SU-DHL-6 (cell line): ENCODE results near the gene KISS1.

Experiments
- CTCF ChIP-seq: fragments of 200-600 bp; sonication (generic); IDR thresholded peaks from one replicate; pipeline ENCODE4 v1.5.1; 2017; ENCODE audit warnings: antibody characterized with exemption, mild to moderate bottlenecking, low read length, moderate library complexity; ENCODE audit not compliant: insufficient read depth, poor library complexity, severe bottlenecking
- EZH2phosphoT487 ChIP-seq: fragments of 200-600 bp; sonication (generic), shearing (Covaris generic); conservative IDR thresholded peaks from 2 replicates; pipeline ENCODE4 v1.6.1; 2018; ENCODE audit warnings: mild to moderate bottlenecking, antibody characterized with exemption, low read length, moderate library complexity, mixed read lengths

GRCh38 chr1:204192589-204193352 is 3.5 kb downstream of the KISS1 start:
- TF ChIP-seq CTCF (no peak), EZH2phosphoT487 (no peak)
